Gastroesophageal sphincter (tissue), 4 donors: ENCODE measurements around the gene CDK17. TPM values are rescaled to one million over a fixed set of nuclear protein-coding genes. Genes with fewer than 3 reads are reported as not detected.
A peak's percentile ranks its signal among the peaks of the same experiment; 100 is the strongest.

Source experiments
- ATAC-seq: fragments of 150-250 bp; one replicate; pipeline ENCODE4 v1.9.1; 2016; ENCODE audit warnings: mild to moderate bottlenecking, moderate library complexity
- H3K27ac ChIP-seq, 4 donors: fragments of 200-600 bp; sonication (generic) in 3 of 4; 1 replicate in 3 of 4; 2 replicates in 1 of 4; pipeline ENCODE4 v1.5.1; 2016 to 2019
- H3K27me3 ChIP-seq: fragments of 200-600 bp; sonication (generic); one replicate; pipeline ENCODE4 v1.5.1; 2019
- H3K36me3 ChIP-seq, 2 donors: fragments of 200-600 bp; sonication (generic); one replicate each; pipeline ENCODE4 v1.5.1; 2019; ENCODE audit warnings: control low read depth in 1 of 2
- H3K4me1 ChIP-seq, 3 donors: fragments of 200-600 bp; sonication (generic); 1 replicate in 2 of 3; 2 replicates in 1 of 3; pipeline ENCODE4 v1.5.1; 2016 to 2019; ENCODE audit warnings: control low read depth in 2 of 3
- H3K4me3 ChIP-seq, 2 donors: fragments of 200-600 bp; sonication (generic); one replicate each; pipeline ENCODE4 v1.5.1; 2019; ENCODE audit warnings: mild to moderate bottlenecking in 1 of 2, moderate library complexity in 1 of 2
- H3K9me3 ChIP-seq, 3 donors: fragments of 200-600 bp; sonication (generic); one replicate each; pipeline ENCODE4 v1.5.1; 2017 to 2019; ENCODE audit warnings: control low read depth in 2 of 3
- EP300 ChIP-seq: sonication (generic); formaldehyde crosslinking; IDR thresholded peaks from one replicate; pipeline ENCODE4 v1.6.1; 2017; ENCODE audit warnings: antibody characterized with exemption, mild to moderate bottlenecking
- POLR2A ChIP-seq, 2 donors: fragments of 450-650 bp; IDR thresholded peaks; one replicate each; pipeline ENCODE4 v1.6.1; 2017; ENCODE audit warnings: antibody characterized with exemption in 2 of 2, mild to moderate bottlenecking in 2 of 2, moderate library complexity in 1 of 2
- POLR2AphosphoS5 ChIP-seq: sonication (generic); formaldehyde crosslinking; IDR thresholded peaks from one replicate; pipeline ENCODE4 v1.6.1; 2017; ENCODE audit warnings: antibody characterized with exemption
- WGBS, 2 donors: methylation state at CpG; one replicate each; pipeline ENCODE4 v1.1.5; 2018; ENCODE audit warnings: low coverage in 1 of 2; 5-methylcytosine and 5-hydroxymethylcytosine counted together
- total RNA-seq, 4 donors: library from RNA; depleted of rRNA; stranded (reverse); fragments of >200 nt; gene quantifications; one replicate each; pipeline ENCODE4 v1.1.0, GENCODE V29; 2016
- TF ChIP-seq, protein P1 (sequence below), 4 experiments: fragments of 200-600 bp in 2 of 4; fragments of 450-650 bp in 2 of 4; sonication (generic) in 1 of 4; IDR thresholded peaks; one replicate each; pipeline ENCODE4 v1.5.1; 2017 to 2019; ENCODE audit warnings: antibody characterized with exemption in 4 of 4, mild to moderate bottlenecking in 2 of 4, moderate library complexity in 2 of 4

Gene CDK17
- total RNA-seq, 4 donors from 2014 or later = 54.4 to 77.9 (median 62.9) TPM

DNA sequence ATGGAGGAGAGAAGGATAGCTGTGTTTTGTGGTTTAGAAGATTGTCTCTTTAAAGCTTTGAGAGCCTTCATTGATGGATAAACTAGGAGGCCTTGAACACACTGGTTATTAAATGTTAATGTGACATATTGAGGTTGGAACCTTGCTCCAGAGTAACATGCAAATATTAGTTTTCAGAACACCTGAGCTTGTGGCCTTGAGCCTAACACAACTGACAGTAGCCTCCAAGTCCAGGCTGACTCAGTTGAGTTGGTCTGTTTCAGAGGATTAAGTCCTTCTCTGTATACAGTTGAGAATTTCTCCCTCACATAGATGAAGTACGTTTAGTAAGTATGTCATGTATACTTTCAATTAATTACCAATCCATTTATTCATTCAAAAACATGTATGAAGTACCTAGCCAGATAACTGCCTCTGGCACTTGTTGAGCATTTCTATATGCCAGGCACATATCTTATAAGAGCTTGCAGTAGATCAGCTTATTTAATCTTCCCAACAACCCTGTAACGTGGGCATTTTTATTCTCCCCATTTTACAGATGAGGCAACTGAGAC lies 142.6 kb downstream of the CDK17 start:
- Histone ChIP-seq H3K4me3 (no peak overlapping the region), H3K27me3 (no peaks in the 10 kb centered on the region), H3K4me1 (peaks cover 11 to 67% (median 18%) of the 10 kb centered on the region in 3 donors), H3K27ac (peak overlapping the region; percentile 17 to 76 (median 71)), H3K36me3 (peaks cover 0 to 11% of the 10 kb centered on the region in 2 donors), H3K9me3 (no peaks in the 10 kb centered on the region)
- 22 to 61% methylated on average over 1 to 2 of the region's 2 CpGs for WGBS, 2 donors
- TF ChIP-seq POLR2AphosphoS5 = no peak
- TF ChIP-seq, protein P1, sequence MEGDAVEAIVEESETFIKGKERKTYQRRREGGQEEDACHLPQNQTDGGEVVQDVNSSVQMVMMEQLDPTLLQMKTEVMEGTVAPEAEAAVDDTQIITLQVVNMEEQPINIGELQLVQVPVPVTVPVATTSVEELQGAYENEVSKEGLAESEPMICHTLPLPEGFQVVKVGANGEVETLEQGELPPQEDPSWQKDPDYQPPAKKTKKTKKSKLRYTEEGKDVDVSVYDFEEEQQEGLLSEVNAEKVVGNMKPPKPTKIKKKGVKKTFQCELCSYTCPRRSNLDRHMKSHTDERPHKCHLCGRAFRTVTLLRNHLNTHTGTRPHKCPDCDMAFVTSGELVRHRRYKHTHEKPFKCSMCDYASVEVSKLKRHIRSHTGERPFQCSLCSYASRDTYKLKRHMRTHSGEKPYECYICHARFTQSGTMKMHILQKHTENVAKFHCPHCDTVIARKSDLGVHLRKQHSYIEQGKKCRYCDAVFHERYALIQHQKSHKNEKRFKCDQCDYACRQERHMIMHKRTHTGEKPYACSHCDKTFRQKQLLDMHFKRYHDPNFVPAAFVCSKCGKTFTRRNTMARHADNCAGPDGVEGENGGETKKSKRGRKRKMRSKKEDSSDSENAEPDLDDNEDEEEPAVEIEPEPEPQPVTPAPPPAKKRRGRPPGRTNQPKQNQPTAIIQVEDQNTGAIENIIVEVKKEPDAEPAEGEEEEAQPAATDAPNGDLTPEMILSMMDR (IDR thresholded peaks at IDR 0.05) = no peak
- TF ChIP-seq EP300 = no peak
- TF ChIP-seq POLR2A (IDR thresholded peaks at IDR 0.05) = no peak
- no peak for ATAC-seq

DNA sequence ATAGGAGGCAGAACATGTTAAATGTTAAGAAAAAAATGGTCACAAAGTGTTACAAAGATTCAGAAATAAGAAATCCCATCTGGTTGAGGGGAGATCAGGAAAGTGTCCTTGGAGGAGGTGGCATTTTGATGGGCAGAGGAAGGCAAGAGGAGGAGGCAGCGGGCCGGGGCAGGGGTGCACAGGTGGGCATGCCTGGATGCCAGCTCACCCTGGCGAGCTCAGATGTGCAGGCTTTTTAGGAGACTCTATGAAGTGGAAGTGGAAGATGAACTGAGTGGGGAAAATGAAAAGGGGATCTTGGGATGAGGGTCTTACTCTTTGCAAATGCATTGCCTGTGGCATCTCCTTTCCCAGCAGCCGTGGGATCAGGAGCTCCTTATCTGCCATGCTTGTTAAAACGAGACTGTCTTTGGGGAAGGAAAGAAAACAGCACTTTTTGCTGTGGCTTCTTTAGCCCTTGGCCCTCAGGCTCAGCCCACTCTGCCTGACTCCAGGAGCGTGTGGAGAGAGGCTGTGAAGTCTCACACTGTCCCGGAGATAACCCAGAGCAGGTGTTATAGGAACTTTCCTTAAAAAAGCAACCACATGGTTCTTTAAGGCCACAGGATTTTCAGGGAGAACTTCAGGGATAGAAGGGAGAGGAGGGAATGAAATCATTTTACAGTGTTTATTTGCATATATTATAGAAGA lies 143.4 kb downstream of the CDK17 start:
- Histone ChIP-seq H3K27ac (peak overlapping the region; percentile 30 to 72 (median 60)), H3K4me3 (no peak overlapping the region), H3K36me3 (peaks cover 0 to 15% of the 10 kb centered on the region in 2 donors), H3K9me3 (no peaks in the 10 kb centered on the region), H3K4me1 (peaks cover 11 to 59% (median 18%) of the 10 kb centered on the region in 3 donors), H3K27me3 (no peaks in the 10 kb centered on the region)
- TF ChIP-seq POLR2A (IDR thresholded peaks at IDR 0.05) = no peak
- no peak for TF ChIP-seq POLR2AphosphoS5
- TF ChIP-seq, protein P1 (IDR thresholded peaks at IDR 0.05) = no peak
- TF ChIP-seq EP300 = no peak
- WGBS, 2 donors = 40 to 71% methylated on average over 4 to 7 of the region's 7 CpGs
- no peak for ATAC-seq

GRCh38 chr12:96255077-96255476 lies 145.2 kb downstream of the CDK17 start:
- H3K4me3 ChIP-seq = no peak overlapping the region
- no peaks in the 10 kb centered on the region for H3K9me3 ChIP-seq
- peak; percentile 3 for TF ChIP-seq POLR2AphosphoS5
- no peak for TF ChIP-seq EP300
- TF ChIP-seq POLR2A (IDR thresholded peaks at IDR 0.05) = no peak
- ATAC-seq = peak; percentile 91
- 39 to 60% methylated on average over 7 to 8 of the region's 8 CpGs for WGBS, 2 donors
- H3K4me1 ChIP-seq = peaks cover 11 to 61% (median 18%) of the 10 kb centered on the region in 3 donors
- H3K36me3 ChIP-seq = peaks cover 0 to 21% of the 10 kb centered on the region in 2 donors
- no peaks in the 10 kb centered on the region for H3K27me3 ChIP-seq
- peak overlapping the region in 3 of 4 donors; percentile 61 to 78 (median 72) for H3K27ac ChIP-seq

- Histone ChIP-seq H3K36me3 (peaks cover 0 to 48% of the 10 kb centered on the region in 2 donors), H3K4me3 (no peak overlapping the region), H3K4me1 (peaks cover 0 to 43% (median 16%) of the 10 kb centered on the region in 3 donors), H3K27me3 (no peaks in the 10 kb centered on the region), H3K9me3 (no peaks in the 10 kb centered on the region), H3K27ac (peak overlapping the region in 3 of 4 donors; percentile 50 to 79 (median 70))
- no peak for ATAC-seq
- WGBS, 2 donors = 90 to 100% methylated on average over 2 of the region's 7 CpGs
- TF ChIP-seq POLR2A (IDR thresholded peaks at IDR 0.05) (no peak), EP300 (no peak), POLR2AphosphoS5 (no peak)
- TF ChIP-seq, protein P1 (IDR thresholded peaks at IDR 0.05) = no peak
Measured at GRCh38 chr12:96250119-96250685, 150.0 kb downstream of the CDK17 start.
